PC-3 (cell line): ENCODE results near the gene DMC1. TPM values are rescaled to one million over a fixed set of nuclear protein-coding genes. Genes with fewer than 3 reads are reported as not detected.
"Not testable (repeated sequence)": the region's sequence is repeated elsewhere in the genome, so short reads cannot be mapped to it uniquely, and the experiment has no call there.

Experiments used
- ATAC-seq: fragments of 200-7000 bp; cut with Tn5 transposase; 2 replicates; pipeline ENCODE4 v1.9.1; 2020; ENCODE audit warnings: mild to moderate bottlenecking, moderate library complexity
- BruUV-seq: library from RNA; stranded (reverse); fragments of 400-500 nt; replicated peaks from 2 replicates; lab custom pipeline; 2021; lab: Mats Ljungman, UMichigan
- CTCF ChIA-PET: fragments of 300-600 bp; sonication (Branson Sonifier 250); formaldehyde crosslinking; loops from one replicate; lab custom pipeline; 2022; ENCODE audit warnings: antibody characterized with exemption; lab: Charles Lee
- POLR2A ChIA-PET: fragments of 300-600 bp; sonication (Branson Sonifier 250); formaldehyde crosslinking; loops from one replicate; lab custom pipeline; 2022; ENCODE audit warnings: antibody characterized with exemption; ENCODE audit not compliant: unreplicated experiment; lab: Charles Lee
- DNase-seq: peaks from one replicate; pipeline ENCODE4 v3.0.0-alpha.2; 2015
- H2AFZ ChIP-seq: fragments of 300-600 bp; sonication (generic); 2 replicates; pipeline ENCODE4 v1.6.0; 2016; ENCODE audit warnings: antibody characterized with exemption, low read length
- H3F3A ChIP-seq: fragments of 300-600 bp; sonication (generic); one replicate; pipeline ENCODE4 v1.6.0; 2017; ENCODE audit warnings: antibody characterized with exemption, low read length, control low read depth, mild to moderate bottlenecking; ENCODE audit not compliant: unreplicated experiment
- H3K27ac ChIP-seq: fragments of 300-600 bp; sonication (generic); 2 replicates; pipeline ENCODE4 v1.5.1; 2016; ENCODE audit warnings: mild to moderate bottlenecking, low read length
- H3K27me3 ChIP-seq: fragments of 300-600 bp; sonication (generic); 2 replicates; pipeline ENCODE4 v1.6.1; 2016; ENCODE audit warnings: low read length, mixed read lengths
- H3K36me3 ChIP-seq: fragments of 300-600 bp; sonication (generic); 2 replicates; pipeline ENCODE4 v1.6.1; 2016; ENCODE audit warnings: low read depth, mixed run types, low read length, mixed read lengths
- H3K4me1 ChIP-seq: fragments of 300-600 bp; sonication (generic); 2 replicates; pipeline ENCODE4 v1.5.1; 2016; ENCODE audit warnings: low read length; ENCODE audit not compliant: insufficient read depth
- H3K4me2 ChIP-seq: fragments of 300-600 bp; sonication (generic); 2 replicates; pipeline ENCODE4 v1.6.0; 2016; ENCODE audit warnings: low read length
- H3K4me3 ChIP-seq: fragments of 300-600 bp; sonication (generic); 2 replicates; pipeline ENCODE4 v1.5.1; 2016; ENCODE audit warnings: mild to moderate bottlenecking, low read length, mixed read lengths
- H3K79me2 ChIP-seq: fragments of 300-600 bp; sonication (generic); 2 replicates; pipeline ENCODE4 v1.6.1; 2017; ENCODE audit warnings: low read length, mixed read lengths
- H3K9ac ChIP-seq: fragments of 300-600 bp; sonication (generic); 2 replicates; pipeline ENCODE4 v1.6.0; 2016; ENCODE audit warnings: mild to moderate bottlenecking, low read length
- H3K9me2 ChIP-seq: fragments of 300-600 bp; sonication (generic); replicated peaks from 2 replicates; pipeline ENCODE4 v1.6.1; 2016; ENCODE audit warnings: mixed run types, low read length, mixed read lengths
- H3K9me3 ChIP-seq: fragments of 300-600 bp; sonication (generic); 2 replicates; pipeline ENCODE4 v1.6.1; 2016; ENCODE audit warnings: low read length, mixed read lengths
- H4K20me1 ChIP-seq: fragments of 300-600 bp; sonication (generic); 2 replicates; pipeline ENCODE4 v1.6.1; 2016; ENCODE audit warnings: low read length, mixed read lengths
- EZH2 ChIP-seq: fragments of 300-600 bp; sonication (generic); IDR thresholded peaks from one replicate; pipeline ENCODE4 v1.6.1; 2017; ENCODE audit warnings: antibody characterized with exemption, mild to moderate bottlenecking, low read length; ENCODE audit not compliant: unreplicated experiment
- EZH2phosphoT487 ChIP-seq: fragments of 300-600 bp; sonication (generic); IDR thresholded peaks from 2 replicates; pipeline ENCODE4 v1.6.1; 2018; ENCODE audit warnings: mild to moderate bottlenecking, antibody characterized with exemption, low read length, borderline replicate concordance
- intact Hi-C: fragments of 100-400 bp; cut with micrococcal nuclease; formaldehyde crosslinking; loops from 2 replicates; pipeline ENCODE4 v1.9.0; 2023
- total RNA-seq: library from RNA; depleted of rRNA; stranded (reverse); fragments of >200 nt; gene quantifications from 2 replicates; pipeline ENCODE4 v1.2.3, GENCODE V29; 2014
- TF ChIP-seq, protein P1 (sequence below): fragments of 300-600 bp; sonication (generic); conservative IDR thresholded peaks from 2 replicates; pipeline ENCODE4 v1.5.1; 2017; ENCODE audit warnings: antibody characterized with exemption, low read depth, mild to moderate bottlenecking, low read length

Gene DMC1
- total RNA-seq, 1 experiment from 2014 or later: not detected

DNA sequence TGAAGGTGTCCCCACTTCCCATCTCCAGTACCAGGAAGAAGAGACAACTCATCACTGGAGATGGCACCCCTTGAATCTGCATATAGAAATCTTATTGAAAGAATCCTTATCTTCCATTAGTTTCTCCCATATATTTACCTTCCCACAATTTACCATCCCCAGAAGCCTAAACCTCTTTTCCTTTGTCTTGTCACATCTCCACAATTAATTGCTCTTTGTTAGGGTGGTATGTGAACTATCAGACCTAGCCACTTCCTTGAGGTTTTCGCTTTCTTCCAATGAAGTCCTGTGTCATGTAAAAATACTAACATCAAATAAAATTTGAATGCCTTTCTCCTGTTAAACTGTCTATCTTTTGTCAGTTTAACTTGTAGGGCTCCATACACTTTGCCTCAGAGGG lies 48.3 kb upstream of the DMC1 start:
- peaks cover 10% of the 10 kb centered on the region for H3K36me3 ChIP-seq
- POLR2A ChIA-PET: no interaction called here
- no peak overlapping the region for H3K9ac ChIP-seq
- no peaks in the 10 kb centered on the region for H3K79me2 ChIP-seq
- H3K4me2 ChIP-seq: no peak overlapping the region
- H3K27me3 ChIP-seq: no peaks in the 10 kb centered on the region
- H3K27ac ChIP-seq: no peak overlapping the region
- no peak overlapping the region for H2AFZ ChIP-seq
- CTCF ChIA-PET: no interaction called here
- H3K9me3 ChIP-seq: no peaks in the 10 kb centered on the region
- intact Hi-C loops: no loop called here
- H4K20me1 ChIP-seq: no peaks in the 10 kb centered on the region
- no peak overlapping the region for H3K4me3 ChIP-seq
- TF ChIP-seq EZH2phosphoT487: no peak
- TF ChIP-seq, protein P1, sequence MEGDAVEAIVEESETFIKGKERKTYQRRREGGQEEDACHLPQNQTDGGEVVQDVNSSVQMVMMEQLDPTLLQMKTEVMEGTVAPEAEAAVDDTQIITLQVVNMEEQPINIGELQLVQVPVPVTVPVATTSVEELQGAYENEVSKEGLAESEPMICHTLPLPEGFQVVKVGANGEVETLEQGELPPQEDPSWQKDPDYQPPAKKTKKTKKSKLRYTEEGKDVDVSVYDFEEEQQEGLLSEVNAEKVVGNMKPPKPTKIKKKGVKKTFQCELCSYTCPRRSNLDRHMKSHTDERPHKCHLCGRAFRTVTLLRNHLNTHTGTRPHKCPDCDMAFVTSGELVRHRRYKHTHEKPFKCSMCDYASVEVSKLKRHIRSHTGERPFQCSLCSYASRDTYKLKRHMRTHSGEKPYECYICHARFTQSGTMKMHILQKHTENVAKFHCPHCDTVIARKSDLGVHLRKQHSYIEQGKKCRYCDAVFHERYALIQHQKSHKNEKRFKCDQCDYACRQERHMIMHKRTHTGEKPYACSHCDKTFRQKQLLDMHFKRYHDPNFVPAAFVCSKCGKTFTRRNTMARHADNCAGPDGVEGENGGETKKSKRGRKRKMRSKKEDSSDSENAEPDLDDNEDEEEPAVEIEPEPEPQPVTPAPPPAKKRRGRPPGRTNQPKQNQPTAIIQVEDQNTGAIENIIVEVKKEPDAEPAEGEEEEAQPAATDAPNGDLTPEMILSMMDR: no peak
- no peak for TF ChIP-seq EZH2
- no peak for ATAC-seq
- no peaks in the 10 kb centered on the region for H3K4me1 ChIP-seq
- DNase-seq: no peak
- no TSS peak for BruUV-seq
- H3K9me2 ChIP-seq: no peaks in the 10 kb centered on the region
- H3F3A ChIP-seq: no peaks in the 10 kb centered on the region

DNA sequence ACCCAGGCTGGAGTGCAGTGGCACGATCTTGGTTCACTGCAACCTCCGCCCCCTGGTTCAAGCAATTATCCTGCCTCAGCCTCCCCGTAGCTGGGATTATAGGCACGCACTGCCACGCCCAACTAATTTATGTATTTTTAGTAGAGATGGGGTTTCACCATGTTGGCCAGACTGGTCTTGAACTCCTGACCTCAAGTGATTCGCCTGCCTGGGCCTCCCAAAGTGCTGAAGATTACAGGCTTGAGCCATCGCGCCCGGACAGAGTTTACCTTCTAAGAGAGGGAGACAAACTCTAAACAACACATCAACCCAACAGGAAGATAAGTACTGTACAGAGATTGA lies 45.1 kb upstream of the DMC1 start:
- H2AFZ ChIP-seq, H3K4me2 ChIP-seq, H3K4me1 ChIP-seq, H3K9ac ChIP-seq, DNase-seq, H3K27me3 ChIP-seq, H3K9me3 ChIP-seq, H3K9me2 ChIP-seq, H3K27ac ChIP-seq, H3K4me3 ChIP-seq, H3K79me2 ChIP-seq, H3F3A ChIP-seq, ATAC-seq, BruUV-seq, H3K36me3 ChIP-seq, intact Hi-C loops, CTCF ChIA-PET, POLR2A ChIA-PET, H4K20me1 ChIP-seq: not testable (repeated sequence)

DNA sequence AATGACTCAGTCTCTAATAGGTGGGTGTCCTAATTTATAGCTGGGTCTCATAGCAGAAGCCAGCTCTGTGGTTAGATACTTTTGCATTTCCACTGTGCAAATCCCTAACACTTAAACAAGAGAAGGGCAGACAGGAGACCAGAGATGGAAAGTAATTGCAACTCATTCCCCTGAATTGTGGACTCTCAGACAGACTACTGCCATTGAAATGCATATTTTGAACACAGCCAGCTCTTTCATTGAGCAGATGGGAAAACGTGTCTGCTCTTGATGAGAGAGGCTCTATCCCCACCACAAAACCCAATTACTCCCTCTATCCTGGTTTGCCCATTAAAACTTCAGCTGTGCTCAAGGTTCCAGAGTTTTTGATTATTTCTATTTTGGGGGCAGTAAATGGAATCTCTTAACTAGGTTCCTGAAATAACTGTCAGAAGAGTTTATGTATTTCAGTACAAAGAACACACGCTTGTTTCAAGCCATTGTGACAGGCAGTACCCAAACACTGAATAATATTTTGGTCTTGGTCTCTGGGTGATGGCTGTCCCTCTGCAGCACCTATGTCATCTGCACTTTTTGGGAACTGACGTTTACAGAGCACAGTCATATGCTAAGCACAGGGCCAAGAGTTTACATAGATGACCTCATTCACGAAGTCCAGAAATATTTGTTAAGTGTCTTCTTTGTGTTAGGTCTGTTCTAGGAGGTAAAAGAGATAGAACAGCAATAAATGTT lies 44.5 kb upstream of the DMC1 start:
- no peaks in the 10 kb centered on the region for H3K9me3 ChIP-seq
- no peaks in the 10 kb centered on the region for H3K27me3 ChIP-seq
- intact Hi-C loops: no loop called here
- TF ChIP-seq EZH2: no peak
- TF ChIP-seq, protein P1: no peak
- no peak for TF ChIP-seq EZH2phosphoT487
- no peaks in the 10 kb centered on the region for H3K79me2 ChIP-seq
- BruUV-seq: no TSS peak
- H3K36me3 ChIP-seq: peaks cover 10% of the 10 kb centered on the region
- ChIA-PET CTCF (interaction anchor here (0.6 kb wide), 1 partner anchor 257 kb away, joined by 3 read pairs; the partner anchor contains the start of gene CBX6), POLR2A (no interaction called here)
- H3K4me1 ChIP-seq: no peaks in the 10 kb centered on the region
- H3F3A ChIP-seq: no peaks in the 10 kb centered on the region
- DNase-seq (no peak), ATAC-seq (peak; percentile 24; the same call in 1 of the 2 replicates)
- no peak overlapping the region for H3K4me2 ChIP-seq
- no peaks in the 10 kb centered on the region for H4K20me1 ChIP-seq
- H3K9ac ChIP-seq: no peak overlapping the region
- no peak overlapping the region for H2AFZ ChIP-seq
- no peak overlapping the region for H3K27ac ChIP-seq
- no peak overlapping the region for H3K4me3 ChIP-seq
- H3K9me2 ChIP-seq: no peaks in the 10 kb centered on the region
